Lower leg skin (tissue), 3 donors: Measurements from ENCODE around the gene NOC2L.
"Not testable (repeated sequence)": the region's sequence is repeated elsewhere in the genome, so short reads cannot be mapped to it uniquely, and the experiment has no call there.

Source experiments
- POLR2A ChIP-seq, 2 donors: fragments of 450-650 bp; IDR thresholded peaks; one replicate each; pipeline ENCODE4 v1.6.1; 2016 to 2017; ENCODE audit warnings: antibody characterized with exemption in 2 of 2, mild to moderate bottlenecking in 1 of 2, moderate library complexity in 1 of 2
- TF ChIP-seq, protein P1 (sequence below), 3 donors: fragments of 450-650 bp; IDR thresholded peaks; one replicate each; pipeline ENCODE4 v1.5.1; 2016; ENCODE audit warnings: antibody characterized with exemption in 3 of 3, mild to moderate bottlenecking in 3 of 3, moderate library complexity in 2 of 3

DNA sequence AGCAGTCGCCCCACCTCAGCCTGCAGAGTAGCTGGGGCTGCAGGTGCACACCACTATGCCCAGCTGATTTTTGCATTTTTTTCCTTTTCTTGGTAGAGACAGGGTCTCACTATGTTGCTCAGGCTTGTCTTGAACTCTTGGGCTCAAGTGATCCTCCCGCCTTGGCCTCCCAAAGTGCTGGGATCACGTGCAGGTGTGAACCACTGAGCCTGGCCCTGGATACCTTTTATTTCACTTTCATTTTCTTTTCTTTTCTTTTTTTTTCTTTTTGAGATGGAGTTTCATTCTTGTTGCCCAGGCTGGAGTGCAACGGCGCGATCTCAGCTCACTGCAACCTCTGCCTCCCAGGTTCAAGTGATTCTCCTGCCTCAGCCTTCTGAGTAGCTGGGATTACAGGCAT is 32.2 kb upstream of the NOC2L start:
- TF ChIP-seq, protein P1, sequence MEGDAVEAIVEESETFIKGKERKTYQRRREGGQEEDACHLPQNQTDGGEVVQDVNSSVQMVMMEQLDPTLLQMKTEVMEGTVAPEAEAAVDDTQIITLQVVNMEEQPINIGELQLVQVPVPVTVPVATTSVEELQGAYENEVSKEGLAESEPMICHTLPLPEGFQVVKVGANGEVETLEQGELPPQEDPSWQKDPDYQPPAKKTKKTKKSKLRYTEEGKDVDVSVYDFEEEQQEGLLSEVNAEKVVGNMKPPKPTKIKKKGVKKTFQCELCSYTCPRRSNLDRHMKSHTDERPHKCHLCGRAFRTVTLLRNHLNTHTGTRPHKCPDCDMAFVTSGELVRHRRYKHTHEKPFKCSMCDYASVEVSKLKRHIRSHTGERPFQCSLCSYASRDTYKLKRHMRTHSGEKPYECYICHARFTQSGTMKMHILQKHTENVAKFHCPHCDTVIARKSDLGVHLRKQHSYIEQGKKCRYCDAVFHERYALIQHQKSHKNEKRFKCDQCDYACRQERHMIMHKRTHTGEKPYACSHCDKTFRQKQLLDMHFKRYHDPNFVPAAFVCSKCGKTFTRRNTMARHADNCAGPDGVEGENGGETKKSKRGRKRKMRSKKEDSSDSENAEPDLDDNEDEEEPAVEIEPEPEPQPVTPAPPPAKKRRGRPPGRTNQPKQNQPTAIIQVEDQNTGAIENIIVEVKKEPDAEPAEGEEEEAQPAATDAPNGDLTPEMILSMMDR (IDR thresholded peaks at IDR 0.05), result not testable (repeated sequence)
- TF ChIP-seq POLR2A (IDR thresholded peaks at IDR 0.05), result not testable (repeated sequence)
